Vagina (tissue), 2 donors: ENCODE results near the gene SNAP23.

Source experiments
- POLR2A ChIP-seq, 2 donors: fragments of 450-650 bp; IDR thresholded peaks; one replicate each; pipeline ENCODE4 v1.6.1; 2017; ENCODE audit warnings: antibody characterized with exemption in 2 of 2, mild to moderate bottlenecking in 2 of 2, moderate library complexity in 2 of 2
- TF ChIP-seq, protein P1 (sequence below), 3 experiments: fragments of 450-650 bp in 2 of 3; fragments of 200-600 bp in 1 of 3; sonication (generic) in 1 of 3; IDR thresholded peaks; one replicate each; pipeline ENCODE4 v1.5.1; 2017 to 2019; ENCODE audit warnings: antibody characterized with exemption in 3 of 3, mild to moderate bottlenecking in 2 of 3, moderate library complexity in 2 of 3

DNA sequence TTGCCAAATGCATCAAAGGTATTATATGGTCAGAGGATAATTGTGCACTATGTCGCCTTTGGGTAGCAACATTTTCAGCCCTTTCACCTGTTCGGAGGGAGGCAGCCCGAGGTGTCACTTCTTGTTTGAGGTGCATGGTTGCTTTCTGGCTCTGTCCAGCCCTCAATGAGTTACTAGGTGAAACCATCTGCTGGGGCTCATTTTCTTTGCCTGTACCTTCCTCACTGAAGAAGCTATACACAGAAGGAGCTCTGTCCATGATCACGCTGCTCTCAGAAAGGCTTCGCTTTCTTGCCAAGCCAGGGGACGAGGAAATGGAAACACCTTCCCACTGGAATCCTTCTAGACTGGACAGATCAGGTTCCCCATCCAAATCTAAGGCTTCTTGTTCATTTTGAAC is 47.2 kb upstream of the SNAP23 start:
- no peak for TF ChIP-seq POLR2A (IDR thresholded peaks at IDR 0.05)
- TF ChIP-seq, protein P1, sequence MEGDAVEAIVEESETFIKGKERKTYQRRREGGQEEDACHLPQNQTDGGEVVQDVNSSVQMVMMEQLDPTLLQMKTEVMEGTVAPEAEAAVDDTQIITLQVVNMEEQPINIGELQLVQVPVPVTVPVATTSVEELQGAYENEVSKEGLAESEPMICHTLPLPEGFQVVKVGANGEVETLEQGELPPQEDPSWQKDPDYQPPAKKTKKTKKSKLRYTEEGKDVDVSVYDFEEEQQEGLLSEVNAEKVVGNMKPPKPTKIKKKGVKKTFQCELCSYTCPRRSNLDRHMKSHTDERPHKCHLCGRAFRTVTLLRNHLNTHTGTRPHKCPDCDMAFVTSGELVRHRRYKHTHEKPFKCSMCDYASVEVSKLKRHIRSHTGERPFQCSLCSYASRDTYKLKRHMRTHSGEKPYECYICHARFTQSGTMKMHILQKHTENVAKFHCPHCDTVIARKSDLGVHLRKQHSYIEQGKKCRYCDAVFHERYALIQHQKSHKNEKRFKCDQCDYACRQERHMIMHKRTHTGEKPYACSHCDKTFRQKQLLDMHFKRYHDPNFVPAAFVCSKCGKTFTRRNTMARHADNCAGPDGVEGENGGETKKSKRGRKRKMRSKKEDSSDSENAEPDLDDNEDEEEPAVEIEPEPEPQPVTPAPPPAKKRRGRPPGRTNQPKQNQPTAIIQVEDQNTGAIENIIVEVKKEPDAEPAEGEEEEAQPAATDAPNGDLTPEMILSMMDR (IDR thresholded peaks at IDR 0.05), result no peak
